ENCODE data around the gene ATG101. TPM values are rescaled to one million over a fixed set of nuclear protein-coding genes. Genes with fewer than 3 reads are reported as not detected.

The ATG101 gene
- total RNA-seq, 4 donors from 2014 or later, result 36.7 to 60.2 (median 52.6) TPM

- TF ChIP-seq EP300 (IDR thresholded peaks at IDR 0.05) (no peak), POLR2A (IDR thresholded peaks at IDR 0.05) (no peak), CTCF (IDR thresholded peaks at IDR 0.05) (no peak), POLR2AphosphoS5 (IDR thresholded peaks at IDR 0.05) (no peak)
- no CpG with 5 or more reads among the region's 9 CpGs for WGBS, 2 donors (ENCODE audit: low coverage in 1 of 2)
Measured at GRCh38 chr12:52081263-52081733, 11.5 kb downstream of the ATG101 start.

GRCh38 chr12:52082026-52082668 is 12.4 kb downstream of the ATG101 start:
- no peaks in the 10 kb centered on the region for H3K27me3 ChIP-seq
- TF ChIP-seq POLR2A (IDR thresholded peaks at IDR 0.05), result no peak
- peak; percentile 19 for TF ChIP-seq POLR2AphosphoS5 (IDR thresholded peaks at IDR 0.05)
- H3K27ac ChIP-seq, result peak overlapping the region in 3 of 4 donors; percentile 61 to 83 (median 78)
- no peaks in the 10 kb centered on the region for H3K9me3 ChIP-seq
- peak; percentile 57 for ATAC-seq
- H3K4me1 ChIP-seq, result peaks cover 0 to 43% (median 31%) of the 10 kb centered on the region in 3 donors
- H3K36me3 ChIP-seq, result peaks cover 0 to 28% of the 10 kb centered on the region in 2 donors
- peak overlapping the region in 1 of 2 donors; percentile 40 for H3K4me3 ChIP-seq
- 12% methylated on average over 8 of the region's 13 CpGs; no CpG with 5 or more reads in 1 of the 2 donors for WGBS, 2 donors (ENCODE audit: low coverage in 1 of 2)

More at GRCh38 chr12:52081263-52081733, 11.5 kb downstream of the ATG101 start:
- Histone ChIP-seq H3K4me3 (peak overlapping the region in 1 of 2 donors; percentile 40), H3K36me3 (peaks cover 0 to 36% of the 10 kb centered on the region in 2 donors), H3K9me3 (no peaks in the 10 kb centered on the region), H3K4me1 (peaks cover 0 to 43% (median 31%) of the 10 kb centered on the region in 3 donors), H3K27me3 (no peaks in the 10 kb centered on the region), H3K27ac (peak overlapping the region; percentile 7 to 83 (median 70))
- no peak for ATAC-seq

GRCh38 chr12:52082669-52082987 is 12.8 kb downstream of the ATG101 start:
- Histone ChIP-seq H3K4me1 (peaks cover 0 to 43% (median 31%) of the 10 kb centered on the region in 3 donors), H3K36me3 (peaks cover 0 to 23% of the 10 kb centered on the region in 2 donors), H3K9me3 (no peaks in the 10 kb centered on the region), H3K27ac (peak overlapping the region in 3 of 4 donors; percentile 61 to 83 (median 78)), H3K4me3 (no peak overlapping the region), H3K27me3 (peaks cover 3% of the 10 kb centered on the region)
- WGBS, 2 donors (ENCODE audit: low coverage in 1 of 2), result no CpG with 5 or more reads among the region's 4 CpGs
- no peak for TF ChIP-seq CTCF (IDR thresholded peaks at IDR 0.05)
- TF ChIP-seq EP300 (IDR thresholded peaks at IDR 0.05), result no peak
- ATAC-seq, result no peak

GRCh38 chr12:52082988-52083637 is 13.3 kb downstream of the ATG101 start:
- peaks cover 0 to 43% (median 31%) of the 10 kb centered on the region in 3 donors for H3K4me1 ChIP-seq
- H3K27ac ChIP-seq, result peak overlapping the region in 3 of 4 donors; percentile 61 to 83 (median 78)
- H3K9me3 ChIP-seq, result no peaks in the 10 kb centered on the region
- WGBS, 2 donors (ENCODE audit: low coverage in 1 of 2), result 19 to 20% methylated on average over 1 to 4 of the region's 11 CpGs
- TF ChIP-seq EP300 (IDR thresholded peaks at IDR 0.05) (no peak), CTCF (IDR thresholded peaks at IDR 0.05) (peak in 3 of 4 experiments; percentile 94 to 98 (median 95))
- H3K4me3 ChIP-seq, result no peak overlapping the region
- ATAC-seq, result peak; percentile 54
- H3K36me3 ChIP-seq, result peaks cover 0 to 18% of the 10 kb centered on the region in 2 donors
- H3K27me3 ChIP-seq, result peaks cover 8% of the 10 kb centered on the region

- Histone ChIP-seq H3K9me3 (no peaks in the 10 kb centered on the region), H3K27ac (peak overlapping the region in 1 of 4 donors; percentile 78), H3K36me3 (peaks cover 0 to 13% of the 10 kb centered on the region in 2 donors), H3K4me1 (peaks cover 0 to 43% (median 31%) of the 10 kb centered on the region in 3 donors), H3K4me3 (no peak overlapping the region), H3K27me3 (peaks cover 11% of the 10 kb centered on the region)
- 0% methylated on average over 2 of the region's 2 CpGs; no CpG with 5 or more reads in 1 of the 2 donors for WGBS, 2 donors (ENCODE audit: low coverage in 1 of 2)
- ATAC-seq, result no peak
- TF ChIP-seq POLR2A (IDR thresholded peaks at IDR 0.05) (no peak), CTCF (IDR thresholded peaks at IDR 0.05) (no peak), EP300 (IDR thresholded peaks at IDR 0.05) (no peak), POLR2AphosphoS5 (IDR thresholded peaks at IDR 0.05) (no peak)
Measured at GRCh38 chr12:52083638-52083996, 13.8 kb downstream of the ATG101 start.

Measured in gastroesophageal sphincter (tissue), 4 donors.